Measurements from ENCODE around the gene PPP2R2D.

- no peak for TF ChIP-seq CTCF (IDR thresholded peaks at IDR 0.05)
- no peak for TF ChIP-seq POLR2A (IDR thresholded peaks at IDR 0.05)
Observed at GRCh38 chr10:131872011-131872826, 28.6 kb upstream of the PPP2R2D start.
